Measurements from ENCODE around the gene POLD1.
"Not testable (repeated sequence)": the region's sequence is repeated elsewhere in the genome, so short reads cannot be mapped to it uniquely, and the experiment has no call there.

The POLD1 gene

DNA sequence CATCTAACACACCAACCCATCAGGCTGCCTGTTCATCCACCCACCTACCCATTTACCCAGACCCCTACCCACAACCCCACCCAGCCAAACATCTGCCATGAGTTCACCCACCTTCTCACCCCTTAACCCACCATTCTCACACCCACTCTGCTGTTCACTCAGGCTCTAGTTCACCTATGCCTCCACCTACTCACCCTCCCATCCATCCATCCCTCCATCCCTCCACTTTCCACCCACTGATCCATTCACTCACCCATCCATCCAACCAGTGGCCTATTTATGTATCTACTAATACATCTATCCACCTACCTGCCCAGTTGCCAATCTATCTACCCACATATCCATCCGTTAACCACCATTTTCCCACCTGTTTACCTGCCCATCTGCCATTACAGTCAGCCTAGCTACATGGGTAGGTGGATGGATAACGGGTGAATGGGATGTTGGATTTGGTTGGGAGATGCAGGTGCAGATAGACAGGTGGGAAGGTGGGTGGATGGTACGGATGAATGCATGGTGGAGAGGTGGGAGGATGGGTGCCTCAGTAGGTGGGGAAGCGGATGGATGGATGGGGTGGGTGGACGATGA is 53.8 kb downstream of the POLD1 start:
- Histone ChIP-seq H2BK15ac (replicated peaks; ENCODE audit: low read depth) (no peak overlapping the region), H3K23ac (ENCODE audit: low read length) (no peak overlapping the region), H4K8ac (ENCODE audit: low read depth, low read length) (no peak overlapping the region), H3K4ac (ENCODE audit: low read depth, low read length) (no peak overlapping the region), H2BK120ac (ENCODE audit: low read depth, low read length) (no peak overlapping the region), H3K36me3 (ENCODE audit: control insufficient read depth, insufficient read depth, low read length) (no peaks in the 10 kb centered on the region), H3K79me2 (ENCODE audit: control insufficient read depth, insufficient read depth, low read length) (no peaks in the 10 kb centered on the region), H2BK5ac (ENCODE audit: low read length) (no peak overlapping the region), H3K27ac (ENCODE audit: low read depth, low read length) (no peak overlapping the region), H3K9ac (ENCODE audit: low read length) (no peak overlapping the region), H3K79me1 (ENCODE audit: low read length) (no peaks in the 10 kb centered on the region), H3K4me2 (ENCODE audit: low read length) (no peak overlapping the region), H3K4me1 (ENCODE audit: control insufficient read depth, low read depth, low read length) (no peaks in the 10 kb centered on the region), H3K56ac (ENCODE audit: low read length) (no peak overlapping the region), H4K5ac (ENCODE audit: low read length) (no peak overlapping the region), H3K4me3 (ENCODE audit: low read length) (no peak overlapping the region), H3K27me3 (ENCODE audit: insufficient read depth, low read length, poor library complexity) (peaks cover 3% of the 10 kb centered on the region), H2AK5ac (ENCODE audit: low read length) (no peak overlapping the region), H3K18ac (ENCODE audit: low read length) (no peak overlapping the region)
- DNase-seq: no peak
- WGBS (ENCODE audit: extremely low coverage, insufficient coverage, low lambda C conversion rate): no CpG with 5 or more reads among the region's 5 CpGs

DNA sequence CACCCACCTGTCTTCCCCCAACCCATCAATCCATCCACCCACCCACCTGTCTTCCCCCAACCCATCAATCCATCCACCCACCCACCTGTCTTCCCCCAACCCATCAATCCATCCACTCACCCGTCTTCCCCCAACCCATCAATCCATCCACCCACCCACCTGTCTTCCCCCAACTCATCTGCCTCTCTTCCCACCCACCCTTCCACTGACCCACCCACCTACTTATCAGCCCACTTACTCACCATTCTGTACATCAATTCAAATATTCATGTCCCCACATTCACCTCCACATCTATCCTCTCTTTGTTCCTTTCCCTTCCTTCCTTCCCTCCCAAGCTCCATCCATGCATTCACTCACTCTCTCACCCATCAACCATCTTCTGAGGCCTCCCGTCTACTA is 55.0 kb downstream of the POLD1 start:
- H3K27ac ChIP-seq (ENCODE audit: low read depth, low read length); H2BK5ac ChIP-seq (ENCODE audit: low read length); H3K18ac ChIP-seq (ENCODE audit: low read length); H3K27me3 ChIP-seq (ENCODE audit: insufficient read depth, low read length, poor library complexity); H3K36me3 ChIP-seq (ENCODE audit: control insufficient read depth, insufficient read depth, low read length); H3K4me3 ChIP-seq (ENCODE audit: low read length); DNase-seq; H4K5ac ChIP-seq (ENCODE audit: low read length); H3K79me1 ChIP-seq (ENCODE audit: low read length); H3K4me1 ChIP-seq (ENCODE audit: control insufficient read depth, low read depth, low read length); H3K23ac ChIP-seq (ENCODE audit: low read length); H3K56ac ChIP-seq (ENCODE audit: low read length); H2BK15ac ChIP-seq (replicated peaks; ENCODE audit: low read depth); H3K79me2 ChIP-seq (ENCODE audit: control insufficient read depth, insufficient read depth, low read length); H3K4ac ChIP-seq (ENCODE audit: low read depth, low read length); H3K4me2 ChIP-seq (ENCODE audit: low read length); H4K8ac ChIP-seq (ENCODE audit: low read depth, low read length); H2AK5ac ChIP-seq (ENCODE audit: low read length); H2BK120ac ChIP-seq (ENCODE audit: low read depth, low read length); H3K9ac ChIP-seq (ENCODE audit: low read length): not testable (repeated sequence)
- WGBS (ENCODE audit: extremely low coverage, insufficient coverage, low lambda C conversion rate): no CpG with 5 or more reads among the region's 2 CpGs

GRCh38 chr19:50444059-50444458 is 59.9 kb downstream of the POLD1 start:
- Histone ChIP-seq H3K23ac (ENCODE audit: low read length) (no peak overlapping the region), H3K4ac (ENCODE audit: low read depth, low read length) (no peak overlapping the region), H4K5ac (ENCODE audit: low read length) (no peak overlapping the region), H3K4me2 (ENCODE audit: low read length) (no peak overlapping the region), H3K56ac (ENCODE audit: low read length) (no peak overlapping the region), H3K27ac (ENCODE audit: low read depth, low read length) (no peak overlapping the region), H3K27me3 (ENCODE audit: insufficient read depth, low read length, poor library complexity) (peaks cover 3% of the 10 kb centered on the region), H3K9ac (ENCODE audit: low read length) (no peak overlapping the region), H3K79me2 (ENCODE audit: control insufficient read depth, insufficient read depth, low read length) (no peaks in the 10 kb centered on the region), H2AK5ac (ENCODE audit: low read length) (no peak overlapping the region), H3K36me3 (ENCODE audit: control insufficient read depth, insufficient read depth, low read length) (no peaks in the 10 kb centered on the region), H3K18ac (ENCODE audit: low read length) (no peak overlapping the region), H2BK5ac (ENCODE audit: low read length) (no peak overlapping the region), H2BK15ac (replicated peaks; ENCODE audit: low read depth) (no peak overlapping the region), H3K4me1 (ENCODE audit: control insufficient read depth, low read depth, low read length) (no peaks in the 10 kb centered on the region), H3K79me1 (ENCODE audit: low read length) (no peaks in the 10 kb centered on the region), H3K4me3 (ENCODE audit: low read length) (no peak overlapping the region), H4K8ac (ENCODE audit: low read depth, low read length) (no peak overlapping the region), H2BK120ac (ENCODE audit: low read depth, low read length) (no peak overlapping the region)
- no CpG with 5 or more reads among the region's 1 CpG for WGBS (ENCODE audit: extremely low coverage, insufficient coverage, low lambda C conversion rate)
- DNase-seq: no peak

- H4K8ac ChIP-seq (ENCODE audit: low read depth, low read length): no peak overlapping the region
- no peak overlapping the region for H3K18ac ChIP-seq (ENCODE audit: low read length)
- H3K79me2 ChIP-seq (ENCODE audit: control insufficient read depth, insufficient read depth, low read length): no peaks in the 10 kb centered on the region
- DNase-seq: no peak
- H3K36me3 ChIP-seq (ENCODE audit: control insufficient read depth, insufficient read depth, low read length): no peaks in the 10 kb centered on the region
- H2BK15ac ChIP-seq (replicated peaks; ENCODE audit: low read depth): no peak overlapping the region
- H3K9ac ChIP-seq (ENCODE audit: low read length): no peak overlapping the region
- H3K4me2 ChIP-seq (ENCODE audit: low read length): no peak overlapping the region
- no peak overlapping the region for H2BK120ac ChIP-seq (ENCODE audit: low read depth, low read length)
- no peaks in the 10 kb centered on the region for H3K4me1 ChIP-seq (ENCODE audit: control insufficient read depth, low read depth, low read length)
- no peak overlapping the region for H3K27ac ChIP-seq (ENCODE audit: low read depth, low read length)
- H3K4me3 ChIP-seq (ENCODE audit: low read length): no peak overlapping the region
- H2BK5ac ChIP-seq (ENCODE audit: low read length): no peak overlapping the region
- no peaks in the 10 kb centered on the region for H3K79me1 ChIP-seq (ENCODE audit: low read length)
- H4K5ac ChIP-seq (ENCODE audit: low read length): no peak overlapping the region
- no peaks in the 10 kb centered on the region for H3K27me3 ChIP-seq (ENCODE audit: insufficient read depth, low read length, poor library complexity)
- H3K4ac ChIP-seq (ENCODE audit: low read depth, low read length): no peak overlapping the region
- no peak overlapping the region for H2AK5ac ChIP-seq (ENCODE audit: low read length)
- H3K23ac ChIP-seq (ENCODE audit: low read length): no peak overlapping the region
- WGBS (ENCODE audit: extremely low coverage, insufficient coverage, low lambda C conversion rate): no CpG with 5 or more reads among the region's 5 CpGs
- no peak overlapping the region for H3K56ac ChIP-seq (ENCODE audit: low read length)
Measured at GRCh38 chr19:50447053-50447452, 62.9 kb downstream of the POLD1 start.

DNA sequence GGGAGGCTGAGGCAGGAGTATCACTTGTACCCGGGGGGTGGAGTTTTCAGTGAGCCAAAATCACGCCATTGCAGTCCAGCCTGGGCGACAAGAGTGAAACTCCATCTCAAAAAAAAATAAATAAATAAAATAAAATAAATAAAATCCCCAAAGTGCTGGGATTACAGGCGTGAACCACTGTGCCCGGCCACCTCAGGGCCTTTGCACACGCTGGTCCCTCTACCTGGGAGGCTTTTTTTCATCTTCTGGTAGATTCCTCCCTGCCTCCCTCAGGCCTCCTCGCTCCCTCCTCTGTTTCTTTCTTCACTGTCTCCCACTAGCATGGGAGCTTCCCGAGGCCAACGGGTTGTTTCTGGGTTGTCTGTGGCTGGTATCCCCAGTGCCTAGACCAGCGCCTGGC is 63.6 kb downstream of the POLD1 start:
- Histone ChIP-seq H3K27ac (ENCODE audit: low read depth, low read length) (no peak overlapping the region), H3K9ac (ENCODE audit: low read length) (no peak overlapping the region), H3K27me3 (ENCODE audit: insufficient read depth, low read length, poor library complexity) (no peaks in the 10 kb centered on the region), H3K79me2 (ENCODE audit: control insufficient read depth, insufficient read depth, low read length) (no peaks in the 10 kb centered on the region), H3K36me3 (ENCODE audit: control insufficient read depth, insufficient read depth, low read length) (no peaks in the 10 kb centered on the region), H3K4me1 (ENCODE audit: control insufficient read depth, low read depth, low read length) (no peaks in the 10 kb centered on the region), H4K5ac (ENCODE audit: low read length) (no peak overlapping the region), H3K4me2 (ENCODE audit: low read length) (no peak overlapping the region), H4K8ac (ENCODE audit: low read depth, low read length) (no peak overlapping the region), H3K23ac (ENCODE audit: low read length) (no peak overlapping the region), H3K4me3 (ENCODE audit: low read length) (no peak overlapping the region), H3K79me1 (ENCODE audit: low read length) (no peaks in the 10 kb centered on the region), H3K4ac (ENCODE audit: low read depth, low read length) (no peak overlapping the region), H2BK120ac (ENCODE audit: low read depth, low read length) (no peak overlapping the region), H2BK15ac (replicated peaks; ENCODE audit: low read depth) (no peak overlapping the region), H2BK5ac (ENCODE audit: low read length) (no peak overlapping the region), H2AK5ac (ENCODE audit: low read length) (no peak overlapping the region), H3K18ac (ENCODE audit: low read length) (no peak overlapping the region), H3K56ac (ENCODE audit: low read length) (no peak overlapping the region)
- WGBS (ENCODE audit: extremely low coverage, insufficient coverage, low lambda C conversion rate): no CpG with 5 or more reads among the region's 10 CpGs
- no peak for DNase-seq

- no peaks in the 10 kb centered on the region for H3K27me3 ChIP-seq (ENCODE audit: insufficient read depth, low read length, poor library complexity)
- H2BK15ac ChIP-seq (replicated peaks; ENCODE audit: low read depth): no peak overlapping the region
- no peak overlapping the region for H3K23ac ChIP-seq (ENCODE audit: low read length)
- H3K56ac ChIP-seq (ENCODE audit: low read length): no peak overlapping the region
- H3K4me2 ChIP-seq (ENCODE audit: low read length): no peak overlapping the region
- H3K36me3 ChIP-seq (ENCODE audit: control insufficient read depth, insufficient read depth, low read length): no peaks in the 10 kb centered on the region
- H3K4ac ChIP-seq (ENCODE audit: low read depth, low read length): no peak overlapping the region
- H3K79me1 ChIP-seq (ENCODE audit: low read length): no peaks in the 10 kb centered on the region
- H4K8ac ChIP-seq (ENCODE audit: low read depth, low read length): no peak overlapping the region
- no peak overlapping the region for H3K4me3 ChIP-seq (ENCODE audit: low read length)
- H3K18ac ChIP-seq (ENCODE audit: low read length): no peak overlapping the region
- no peaks in the 10 kb centered on the region for H3K79me2 ChIP-seq (ENCODE audit: control insufficient read depth, insufficient read depth, low read length)
- no peak overlapping the region for H2AK5ac ChIP-seq (ENCODE audit: low read length)
- DNase-seq: no peak
- H2BK5ac ChIP-seq (ENCODE audit: low read length): no peak overlapping the region
- H3K4me1 ChIP-seq (ENCODE audit: control insufficient read depth, low read depth, low read length): no peaks in the 10 kb centered on the region
- no peak overlapping the region for H3K9ac ChIP-seq (ENCODE audit: low read length)
- WGBS (ENCODE audit: extremely low coverage, insufficient coverage, low lambda C conversion rate): no CpG with 5 or more reads among the region's 14 CpGs
- H2BK120ac ChIP-seq (ENCODE audit: low read depth, low read length): no peak overlapping the region
- H3K27ac ChIP-seq (ENCODE audit: low read depth, low read length): no peak overlapping the region
- H4K5ac ChIP-seq (ENCODE audit: low read length): no peak overlapping the region
Measured at GRCh38 chr19:50449236-50449899, 65.2 kb downstream of the POLD1 start.
